Measurements from ENCODE around the gene CHI3L2.

- no peak for TF ChIP-seq ZSCAN29 (IDR thresholded peaks at IDR 0.05)
- no peak for TF ChIP-seq CHD2 (IDR thresholded peaks at IDR 0.05; ENCODE audit: borderline replicate concordance, low read depth, low read length)
- no peak for TF ChIP-seq MEF2B (IDR thresholded peaks at IDR 0.05; ENCODE audit: partially characterized antibody, poor library complexity, severe bottlenecking)
- no peak for TF ChIP-seq ZNF384 (IDR thresholded peaks at IDR 0.05; ENCODE audit: borderline replicate concordance, low read depth, low read length)
- no peak for TF ChIP-seq BHLHE40 (IDR thresholded peaks at IDR 0.05; ENCODE audit: borderline replicate concordance in 1 of 2, low read depth in 2 of 2, low read length in 1 of 2)
- no peak for TF ChIP-seq BCL3 (IDR thresholded peaks at IDR 0.05; ENCODE audit: borderline replicate concordance, insufficient read depth, low read depth, low read length, poor library complexity, severe bottlenecking)
Measured at GRCh38 chr1:111227851-111228747, 586 bp downstream of the CHI3L2 start.

All from GM12878 (cell line).